ENCODE results near the gene NT5DC3. TPM values are rescaled to one million over a fixed set of nuclear protein-coding genes. Genes with fewer than 3 reads are reported as not detected.

Gene NT5DC3
- total and polyA plus RNA-seq, 2 of the 13 experiments (the other 11 are each of a cell fraction or from before 2014, with no cell fraction given), result 3.2 to 6.6 TPM

GRCh38 chr12:103855036-103855712 is 14.1 kb upstream of the NT5DC3 start (continued):
- TF ChIP-seq, protein P1, sequence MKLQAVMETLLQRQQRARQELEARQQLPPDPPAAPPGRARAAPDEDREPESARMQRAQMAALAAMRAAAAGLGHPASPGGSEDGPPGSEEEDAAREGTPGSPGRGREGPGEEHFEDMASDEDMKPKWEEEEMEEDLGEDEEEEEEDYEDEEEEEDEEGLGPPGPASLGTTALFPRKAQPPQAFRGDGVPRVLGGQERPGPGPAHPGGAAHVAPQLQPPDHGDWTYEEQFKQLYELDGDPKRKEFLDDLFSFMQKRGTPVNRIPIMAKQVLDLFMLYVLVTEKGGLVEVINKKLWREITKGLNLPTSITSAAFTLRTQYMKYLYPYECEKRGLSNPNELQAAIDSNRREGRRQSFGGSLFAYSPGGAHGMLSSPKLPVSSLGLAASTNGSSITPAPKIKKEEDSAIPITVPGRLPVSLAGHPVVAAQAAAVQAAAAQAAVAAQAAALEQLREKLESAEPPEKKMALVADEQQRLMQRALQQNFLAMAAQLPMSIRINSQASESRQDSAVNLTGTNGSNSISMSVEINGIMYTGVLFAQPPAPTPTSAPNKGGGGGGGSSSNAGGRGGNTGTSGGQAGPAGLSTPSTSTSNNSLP (IDR thresholded peaks at IDR 0.05; ENCODE audit: low read depth, low read length), result peak; percentile 86
- TF ChIP-seq AHDC1 (CRISPR knock-in tag; IDR thresholded peaks at IDR 0.05; ENCODE audit: borderline replicate concordance) (peak; percentile 71; the same call in 1 of the 2 replicates), HOXA9 (CRISPR knock-in tag; IDR thresholded peaks at IDR 0.05; ENCODE audit: borderline replicate concordance) (no peak), ZNF24 (IDR thresholded peaks at IDR 0.05) (no peak), SMAD3 (CRISPR knock-in tag; IDR thresholded peaks at IDR 0.05) (0 out of 2 replicates have a peak, but pooled peaks have one; percentile 21), PHB2 (IDR thresholded peaks at IDR 0.05; ENCODE audit: partially characterized antibody) (no peak), ISL2 (CRISPR knock-in tag; IDR thresholded peaks at IDR 0.05) (peak; percentile 57; the same call in 1 of the 2 replicates), NR2F6 (IDR thresholded peaks at IDR 0.05) (peak; percentile 85), NR2F6 (CRISPR knock-in tag; IDR thresholded peaks at IDR 0.05) (peak; percentile 70), MEF2D (CRISPR knock-in tag; IDR thresholded peaks at IDR 0.05) (0 out of 2 replicates have a peak, but pooled peaks have one; percentile 9), SALL2 (CRISPR knock-in tag; IDR thresholded peaks at IDR 0.05) (no peak), ZNF644 (CRISPR knock-in tag; IDR thresholded peaks at IDR 0.05; ENCODE audit: low read depth) (0 out of 2 replicates have a peak, but pooled peaks have one; percentile 48), SMC3 (IDR thresholded peaks at IDR 0.05; ENCODE audit: low read length) (peak; percentile 8; the same call in 1 of the 2 replicates), ZBTB21 (CRISPR knock-in tag; IDR thresholded peaks at IDR 0.05) (no peak), SALL1 (CRISPR knock-in tag; IDR thresholded peaks at IDR 0.05) (peak; percentile 66; the same call in 1 of the 2 replicates), ZBTB7A (CRISPR knock-in tag; IDR thresholded peaks at IDR 0.05) (no peak), CREB1 (IDR thresholded peaks at IDR 0.05) (no peak), CREB1 (CRISPR knock-in tag; IDR thresholded peaks at IDR 0.05) (peak; percentile 47), ZNF605 (CRISPR knock-in tag; IDR thresholded peaks at IDR 0.05) (no peak), KLF16 (CRISPR knock-in tag; IDR thresholded peaks at IDR 0.05) (0 out of 4 replicates have a peak, but pooled peaks of 1 of the 2 experiments have one; percentile 21), FOXJ3 (CRISPR knock-in tag; IDR thresholded peaks at IDR 0.05; ENCODE audit: borderline replicate concordance) (peak; percentile 69; the same call in 1 of the 2 replicates), ZNF788 (CRISPR knock-in tag; IDR thresholded peaks at IDR 0.05; ENCODE audit: borderline replicate concordance) (no peak), GATAD2A (CRISPR knock-in tag; IDR thresholded peaks at IDR 0.05) (peak; percentile 90), TCF7 (IDR thresholded peaks at IDR 0.05; ENCODE audit: low read depth) (peak; percentile 60), TCF12 (IDR thresholded peaks at IDR 0.05) (no peak), TCF12 (CRISPR knock-in tag; IDR thresholded peaks at IDR 0.05) (0 out of 2 replicates have a peak, but pooled peaks have one; percentile 13), EZH2 (conservative IDR thresholded peaks at IDR 0.05; ENCODE audit: low read depth, low read length) (no peak)

Measured in HepG2 (cell line).